ENCODE results near the gene KCNQ5.

The KCNQ5 gene

GRCh38 chr6:72674842-72675241 is 53.0 kb downstream of the KCNQ5 start:
- no peak overlapping the region for H3K4me3 ChIP-seq (ENCODE audit: control insufficient read depth, low read depth, low read length)
- no peak for TF ChIP-seq CTCF (IDR thresholded peaks at IDR 0.05; ENCODE audit: control insufficient read depth, insufficient read depth, low read depth, low read length, missing control alignments)
- no peak for DNase-seq (ENCODE audit: low read depth)

GRCh38 chr6:72675396-72675795 is 53.5 kb downstream of the KCNQ5 start:
- no peak for TF ChIP-seq CTCF (IDR thresholded peaks at IDR 0.05; ENCODE audit: control insufficient read depth, insufficient read depth, low read depth, low read length, missing control alignments)
- no peak overlapping the region for H3K4me3 ChIP-seq (ENCODE audit: control insufficient read depth, low read depth, low read length)
- no peak for DNase-seq (ENCODE audit: low read depth)

- no peak for TF ChIP-seq CTCF (IDR thresholded peaks at IDR 0.05; ENCODE audit: control insufficient read depth, insufficient read depth, low read depth, low read length, missing control alignments)
- no peak for DNase-seq (ENCODE audit: low read depth)
- no peak overlapping the region for H3K4me3 ChIP-seq (ENCODE audit: control insufficient read depth, low read depth, low read length)
Observed at GRCh38 chr6:72676995-72677394, 55.1 kb downstream of the KCNQ5 start.

- no peak for DNase-seq (ENCODE audit: low read depth)
- no peak for TF ChIP-seq CTCF (IDR thresholded peaks at IDR 0.05; ENCODE audit: control insufficient read depth, insufficient read depth, low read depth, low read length, missing control alignments)
Observed at GRCh38 chr6:72677740-72678139, 55.9 kb downstream of the KCNQ5 start.

GRCh38 chr6:72683797-72684196 is 61.9 kb downstream of the KCNQ5 start:
- no peak for DNase-seq (ENCODE audit: low read depth)
- no peak for TF ChIP-seq CTCF (IDR thresholded peaks at IDR 0.05; ENCODE audit: control insufficient read depth, insufficient read depth, low read depth, low read length, missing control alignments)
- no peak overlapping the region for H3K4me3 ChIP-seq (ENCODE audit: control insufficient read depth, low read depth, low read length)

More at GRCh38 chr6:72677740-72678139, 55.9 kb downstream of the KCNQ5 start:
- H3K4me3 ChIP-seq (ENCODE audit: control insufficient read depth, low read depth, low read length): no peak overlapping the region

- no peak overlapping the region for H3K4me3 ChIP-seq (ENCODE audit: control insufficient read depth, low read depth, low read length)
- TF ChIP-seq CTCF (IDR thresholded peaks at IDR 0.05; ENCODE audit: control insufficient read depth, insufficient read depth, low read depth, low read length, missing control alignments): no peak
- DNase-seq (ENCODE audit: low read depth): no peak
Observed at GRCh38 chr6:72689107-72689954, 67.5 kb downstream of the KCNQ5 start.
